NAMALWA (cell line): Measurements from ENCODE around the gene RILPL1.
A peak's percentile ranks its signal among the peaks of the same experiment; 100 is the strongest.

Experiments used
- DNase-seq: peaks from one replicate; pipeline ENCODE4 v3.0.0-alpha.2; 2015; ENCODE audit warnings: low spot score

The RILPL1 gene

DNA sequence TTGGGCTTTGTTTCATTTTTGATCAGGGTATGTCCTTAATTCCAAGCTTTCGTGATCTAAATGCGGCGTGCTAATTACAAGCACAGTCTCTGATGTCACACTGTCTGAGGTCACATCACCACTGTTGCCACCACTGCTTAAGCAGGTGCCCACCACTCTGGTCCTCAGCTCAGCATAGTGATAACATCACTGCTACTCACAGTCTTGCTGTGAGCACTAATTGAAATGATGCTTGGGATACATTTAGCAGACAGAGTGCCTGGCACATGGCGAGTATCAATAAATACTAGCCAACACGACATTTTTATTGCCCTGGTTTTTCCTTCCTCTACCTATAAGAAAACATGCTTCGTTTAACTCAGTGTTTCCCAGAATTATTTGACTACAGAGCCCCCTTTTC is 104.9 kb downstream of the RILPL1 start:
- no peak for DNase-seq

DNA sequence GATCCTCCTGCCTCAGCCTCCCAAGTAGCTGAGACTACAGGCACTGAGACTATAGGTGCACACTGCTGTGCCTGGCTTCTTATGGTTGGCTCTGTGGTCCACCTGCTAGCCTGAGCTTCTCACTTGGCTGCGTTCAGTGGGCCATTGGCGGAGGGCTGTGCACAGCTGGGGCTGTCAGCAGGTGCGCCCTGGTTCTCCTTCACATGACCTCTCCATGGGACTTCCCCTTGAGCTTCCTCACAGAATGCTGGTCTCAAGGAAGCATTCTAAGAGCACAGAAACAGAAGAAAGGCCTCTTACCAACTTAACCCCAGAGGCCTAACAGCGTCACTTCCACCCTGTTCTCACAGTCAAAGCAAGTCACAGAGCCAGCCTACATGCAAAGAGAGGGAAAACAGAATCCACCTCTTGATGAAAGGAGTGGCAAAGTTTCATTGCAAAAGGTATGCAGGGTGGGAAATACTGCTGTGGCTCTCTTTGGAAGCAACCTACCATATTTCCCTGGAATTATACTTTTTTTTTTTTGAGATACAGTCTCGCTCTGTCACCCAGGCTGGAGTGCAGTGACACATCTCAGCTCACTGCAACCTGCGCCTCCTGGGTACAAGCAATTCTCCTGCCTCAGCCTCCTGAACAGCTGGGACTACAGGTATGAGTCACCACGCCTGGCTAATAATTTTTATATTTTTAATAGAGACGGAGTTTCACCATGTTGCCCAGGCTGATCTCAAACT is 106.3 kb downstream of the RILPL1 start:
- DNase-seq = peak; percentile 97

DNA sequence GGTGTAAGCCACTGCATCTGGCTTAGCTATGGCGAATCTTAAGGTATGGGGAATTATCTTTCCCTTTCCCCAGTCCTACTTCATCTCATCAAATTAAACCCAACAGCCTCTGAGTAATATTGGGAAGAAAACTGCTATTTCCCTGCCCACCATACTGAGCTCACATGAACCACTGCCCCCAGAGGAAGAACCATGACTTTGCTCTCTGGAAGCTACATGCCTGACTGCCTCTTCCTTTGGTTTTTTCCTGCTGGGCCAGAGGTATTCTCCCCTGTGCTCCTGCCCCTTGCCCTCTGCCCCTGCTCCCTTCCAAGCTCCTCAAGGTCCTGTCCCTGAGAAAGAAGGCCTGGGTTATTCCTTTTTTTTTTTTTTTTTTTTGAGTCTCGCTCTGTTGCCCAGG is 112.2 kb downstream of the RILPL1 start:
- DNase-seq = no peak
